ENCODE measurements around the gene APLP2. TPM values are rescaled to one million over a fixed set of nuclear protein-coding genes. Genes with fewer than 3 reads are reported as not detected.

Gene APLP2
- total and polyA plus RNA-seq, 2 experiments from 2014 or later, result 481 to 485 TPM

- TF ChIP-seq EZH2 (IDR thresholded peaks at IDR 0.05; ENCODE audit: borderline replicate concordance), result no peak
- TF ChIP-seq EZH2phosphoT487 (IDR thresholded peaks at IDR 0.05; ENCODE audit: low read depth, severe bottlenecking, unreplicated experiment), result no peak
- TF ChIP-seq CTCF (IDR thresholded peaks at IDR 0.05; ENCODE audit: poor library complexity), result no peak
Measured at GRCh38 chr11:130095326-130095725, 25.6 kb downstream of the APLP2 start.

GRCh38 chr11:130096042-130096441, 26.3 kb downstream of the APLP2 start:
- peaks cover 85% of the 10 kb centered on the region for H3K79me2 ChIP-seq
- 89% methylated on average over 2 of the region's 2 CpGs for WGBS (ENCODE audit: low lambda C conversion rate, missing lambda C conversion rate)
- TF ChIP-seq EZH2 (IDR thresholded peaks at IDR 0.05; ENCODE audit: borderline replicate concordance) (no peak), EZH2phosphoT487 (IDR thresholded peaks at IDR 0.05; ENCODE audit: low read depth, severe bottlenecking, unreplicated experiment) (no peak), CTCF (IDR thresholded peaks at IDR 0.05; ENCODE audit: poor library complexity) (no peak)

More at GRCh38 chr11:130095326-130095725, 25.6 kb downstream of the APLP2 start:
- no peak overlapping the region for H3K4me3 ChIP-seq
- H3K27me3 ChIP-seq, result no peaks in the 10 kb centered on the region
- H3K79me2 ChIP-seq, result peaks cover 78% of the 10 kb centered on the region
- DNase-seq (ENCODE audit: low spot score), result no peak
- H3K9me2 ChIP-seq (replicated peaks; ENCODE audit: insufficient read depth), result no peaks in the 10 kb centered on the region
- no peak overlapping the region for H3K4me2 ChIP-seq
- H4K20me1 ChIP-seq (ENCODE audit: insufficient read depth, poor library complexity, severe bottlenecking), result peaks cover 59% of the 10 kb centered on the region
- no peak overlapping the region for H2AFZ ChIP-seq
- H3K36me3 ChIP-seq (replicated peaks; ENCODE audit: insufficient read depth, low read depth), result no peaks in the 10 kb centered on the region
- 86% methylated on average over 1 of the region's 1 CpG for WGBS (ENCODE audit: low lambda C conversion rate, missing lambda C conversion rate)
- no peak overlapping the region for H3K27ac ChIP-seq
- H3K4me1 ChIP-seq (ENCODE audit: insufficient read depth), result no peaks in the 10 kb centered on the region
- H3K9me3 ChIP-seq (ENCODE audit: low read depth), result no peaks in the 10 kb centered on the region

GRCh38 chr11:130096823-130097222, 27.1 kb downstream of the APLP2 start:
- Histone ChIP-seq H3K79me2 (peaks cover 93% of the 10 kb centered on the region), H4K20me1 (ENCODE audit: insufficient read depth, poor library complexity, severe bottlenecking) (peaks cover 69% of the 10 kb centered on the region), H3K27ac (no peak overlapping the region), H3K27me3 (no peaks in the 10 kb centered on the region), H3K4me3 (no peak overlapping the region), H3K9me2 (replicated peaks; ENCODE audit: insufficient read depth) (no peaks in the 10 kb centered on the region), H3K4me2 (no peak overlapping the region), H3K36me3 (replicated peaks; ENCODE audit: insufficient read depth, low read depth) (no peaks in the 10 kb centered on the region), H2AFZ (no peak overlapping the region), H3K4me1 (ENCODE audit: insufficient read depth) (peaks cover under 1% of the 10 kb centered on the region), H3K9me3 (ENCODE audit: low read depth) (no peaks in the 10 kb centered on the region)
- 57% methylated on average over 2 of the region's 2 CpGs for WGBS (ENCODE audit: low lambda C conversion rate, missing lambda C conversion rate)
- no peak for DNase-seq (ENCODE audit: low spot score)
- TF ChIP-seq CTCF (IDR thresholded peaks at IDR 0.05; ENCODE audit: poor library complexity), result no peak
- TF ChIP-seq EZH2phosphoT487 (IDR thresholded peaks at IDR 0.05; ENCODE audit: low read depth, severe bottlenecking, unreplicated experiment), result no peak
- no peak for TF ChIP-seq EZH2 (IDR thresholded peaks at IDR 0.05; ENCODE audit: borderline replicate concordance)

More at GRCh38 chr11:130096042-130096441, 26.3 kb downstream of the APLP2 start:
- H3K27ac ChIP-seq, result no peak overlapping the region
- no peaks in the 10 kb centered on the region for H3K4me1 ChIP-seq (ENCODE audit: insufficient read depth)
- H3K4me2 ChIP-seq, result no peak overlapping the region
- H3K4me3 ChIP-seq, result no peak overlapping the region
- H3K36me3 ChIP-seq (replicated peaks; ENCODE audit: insufficient read depth, low read depth), result no peaks in the 10 kb centered on the region
- H3K9me3 ChIP-seq (ENCODE audit: low read depth), result no peaks in the 10 kb centered on the region
- H2AFZ ChIP-seq, result no peak overlapping the region
- no peak for DNase-seq (ENCODE audit: low spot score)
- H3K27me3 ChIP-seq, result no peaks in the 10 kb centered on the region
- H4K20me1 ChIP-seq (ENCODE audit: insufficient read depth, poor library complexity, severe bottlenecking), result peaks cover 64% of the 10 kb centered on the region
- no peaks in the 10 kb centered on the region for H3K9me2 ChIP-seq (replicated peaks; ENCODE audit: insufficient read depth)

GRCh38 chr11:130097285-130097684, 27.6 kb downstream of the APLP2 start:
- Histone ChIP-seq H3K9me3 (ENCODE audit: low read depth) (no peaks in the 10 kb centered on the region), H3K4me1 (ENCODE audit: insufficient read depth) (peaks cover 6% of the 10 kb centered on the region), H3K4me2 (no peak overlapping the region), H4K20me1 (ENCODE audit: insufficient read depth, poor library complexity, severe bottlenecking) (peaks cover 73% of the 10 kb centered on the region), H3K27me3 (no peaks in the 10 kb centered on the region), H3K4me3 (no peak overlapping the region), H3K27ac (no peak overlapping the region), H2AFZ (no peak overlapping the region), H3K36me3 (replicated peaks; ENCODE audit: insufficient read depth, low read depth) (no peaks in the 10 kb centered on the region), H3K9me2 (replicated peaks; ENCODE audit: insufficient read depth) (no peaks in the 10 kb centered on the region), H3K79me2 (peaks cover 97% of the 10 kb centered on the region)
- no peak for DNase-seq (ENCODE audit: low spot score)
- no peak for TF ChIP-seq EZH2 (IDR thresholded peaks at IDR 0.05; ENCODE audit: borderline replicate concordance)
- no peak for TF ChIP-seq CTCF (IDR thresholded peaks at IDR 0.05; ENCODE audit: poor library complexity)
- no peak for TF ChIP-seq EZH2phosphoT487 (IDR thresholded peaks at IDR 0.05; ENCODE audit: low read depth, severe bottlenecking, unreplicated experiment)
- WGBS (ENCODE audit: low lambda C conversion rate, missing lambda C conversion rate), result 95% methylated on average over 4 of the region's 4 CpGs

Measured in hepatocyte (in vitro differentiated cells).